GM18951 (cell line): ENCODE measurements around the gene ZBTB16.

Experiments
- POLR2A ChIP-seq: IDR thresholded peaks from 4 replicates; pipeline ENCODE4 v1.6.1; 2011; ENCODE audit warnings: mild to moderate bottlenecking; ENCODE audit not compliant: insufficient read length, insufficient read depth; ENCODE audit errors: extremely low read depth
- in situ Hi-C: fragments of 300-500 bp; cut with MboI; formaldehyde crosslinking; loops from one replicate; pipeline ENCODE4 v1.12.0; 2022; ENCODE audit warnings: low sequenced_read_pairs, mixed read lengths, inconsistent platforms; ENCODE audit not compliant: unreplicated experiment

Gene ZBTB16

DNA sequence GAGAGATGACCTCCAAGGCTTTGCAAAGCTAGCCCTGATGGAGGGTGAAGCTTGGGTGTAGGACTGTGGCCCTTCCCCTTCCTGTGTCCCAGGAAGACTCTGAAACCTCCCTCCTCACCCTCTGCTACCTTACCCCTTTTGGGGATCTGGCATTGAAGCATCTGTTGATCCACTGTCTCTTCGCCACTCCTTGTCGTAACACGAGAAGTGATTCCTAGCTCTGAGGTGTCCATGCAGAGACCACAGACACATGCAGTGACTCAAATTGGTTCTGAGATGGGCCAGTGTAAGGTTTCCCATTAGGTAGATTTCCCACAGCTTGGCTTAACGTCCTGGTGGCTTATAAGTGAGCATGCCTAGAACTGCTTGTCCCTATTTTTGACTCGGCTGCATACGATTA lies 101.4 kb downstream of the ZBTB16 start:
- in situ Hi-C loops = no loop called here
- no peak for TF ChIP-seq POLR2A

DNA sequence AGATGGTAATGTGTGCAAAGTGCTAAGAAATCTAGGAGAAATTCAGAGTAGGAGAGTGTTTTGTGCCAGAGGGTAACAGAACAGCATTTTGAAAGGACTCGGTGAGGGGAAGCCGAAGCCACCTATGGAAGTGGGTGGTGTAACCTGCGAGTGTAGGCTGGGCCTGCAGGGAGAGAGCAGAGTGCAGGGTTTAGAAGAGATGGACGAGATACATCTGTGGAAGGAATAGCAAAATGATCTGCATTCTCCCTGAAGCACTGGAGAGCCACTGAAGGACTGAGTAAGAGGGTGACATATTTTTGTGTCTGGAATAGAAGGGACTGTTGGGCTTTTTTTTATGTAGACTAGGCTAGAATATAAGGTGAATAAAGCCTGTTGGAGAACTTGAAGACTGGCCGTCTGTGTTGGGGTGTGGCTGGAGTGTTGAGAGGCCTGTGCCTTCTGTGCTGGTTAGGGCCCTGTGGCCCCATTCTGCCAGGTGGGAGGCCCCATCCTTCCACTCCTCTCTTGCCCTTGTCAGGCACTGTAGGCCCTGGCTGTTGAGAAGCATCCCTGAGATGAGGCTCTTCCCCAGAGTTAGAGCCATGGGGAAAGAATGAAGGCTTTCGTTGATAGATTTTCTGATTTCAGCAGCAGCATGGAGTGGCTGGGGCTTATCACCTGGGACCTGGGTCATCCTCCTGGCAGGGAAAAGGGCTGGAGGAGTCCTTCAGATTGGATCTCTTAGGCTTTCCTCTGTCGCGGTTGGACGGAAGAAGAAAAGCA lies 102.2 kb downstream of the ZBTB16 start:
- no peak for TF ChIP-seq POLR2A
- in situ Hi-C loops = no loop called here

DNA sequence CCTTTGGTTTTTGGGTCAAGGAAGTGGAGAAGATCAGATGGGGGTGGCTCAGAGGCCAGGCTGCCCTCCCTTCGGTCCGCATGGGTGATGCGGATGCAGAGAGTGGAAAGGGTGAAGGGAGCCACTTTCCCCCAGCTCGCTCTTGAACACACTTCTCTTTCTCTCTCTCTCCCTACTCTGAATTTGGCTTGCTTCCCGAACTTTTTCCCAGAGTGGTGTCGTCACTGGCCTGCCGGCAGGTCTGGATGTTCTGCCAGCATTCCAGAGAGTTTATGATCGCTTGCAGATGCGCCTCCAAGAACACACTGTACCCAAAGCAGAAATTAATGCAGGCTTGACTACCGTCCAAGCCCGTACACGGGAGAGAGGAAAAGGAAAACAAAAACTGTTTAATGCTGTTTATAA lies 103.2 kb downstream of the ZBTB16 start:
- in situ Hi-C loops = no loop called here
- no peak for TF ChIP-seq POLR2A

DNA sequence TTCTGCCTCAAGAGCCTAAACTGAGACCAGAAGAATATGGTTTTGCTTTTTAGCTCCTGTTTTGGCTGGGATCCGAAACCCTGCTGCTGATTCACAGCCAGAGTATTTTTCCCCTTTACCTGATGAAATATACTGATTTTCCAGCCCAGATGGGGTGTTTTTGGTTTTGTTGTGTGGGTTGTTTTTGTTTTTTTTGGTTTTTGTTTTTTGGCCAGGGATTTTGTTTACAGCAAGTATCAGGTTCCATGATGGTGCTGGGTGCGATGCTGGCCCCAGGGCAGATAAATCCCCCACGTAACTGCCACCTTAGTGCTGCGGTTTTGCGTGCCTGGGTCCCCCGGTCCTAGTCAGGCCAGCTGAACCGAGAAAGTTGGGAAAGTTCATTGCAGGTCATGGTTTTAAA lies 103.7 kb downstream of the ZBTB16 start:
- no peak for TF ChIP-seq POLR2A
- in situ Hi-C loops = no loop called here

DNA sequence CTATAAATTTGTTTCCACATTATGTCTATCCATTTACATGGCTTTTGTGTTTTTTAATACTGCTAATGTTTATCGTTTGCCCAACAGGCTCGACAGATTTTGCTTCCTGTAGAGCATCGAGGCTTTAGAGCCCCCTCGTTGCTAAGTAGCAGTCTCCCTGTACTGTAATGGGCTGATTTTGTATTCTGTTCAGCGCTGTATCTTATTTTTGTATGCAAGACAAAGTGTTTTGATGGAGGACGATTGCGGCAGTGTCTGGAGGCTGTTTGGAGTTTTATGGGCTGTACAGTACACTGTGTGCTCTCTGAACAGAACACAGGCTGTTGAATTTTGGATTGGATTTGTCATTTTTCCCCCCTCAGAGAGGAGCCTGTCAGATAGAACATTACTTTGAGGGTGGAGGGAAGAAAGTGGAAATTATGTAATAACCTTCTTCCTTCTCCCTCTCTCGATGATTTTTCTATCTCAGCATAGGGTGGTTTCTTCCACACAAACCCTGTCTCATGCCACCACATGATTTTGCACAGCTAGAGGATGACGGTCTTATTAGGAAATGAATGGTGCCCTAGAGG lies 104.4 kb downstream of the ZBTB16 start:
- no peak for TF ChIP-seq POLR2A
- in situ Hi-C loops = no loop called here

DNA sequence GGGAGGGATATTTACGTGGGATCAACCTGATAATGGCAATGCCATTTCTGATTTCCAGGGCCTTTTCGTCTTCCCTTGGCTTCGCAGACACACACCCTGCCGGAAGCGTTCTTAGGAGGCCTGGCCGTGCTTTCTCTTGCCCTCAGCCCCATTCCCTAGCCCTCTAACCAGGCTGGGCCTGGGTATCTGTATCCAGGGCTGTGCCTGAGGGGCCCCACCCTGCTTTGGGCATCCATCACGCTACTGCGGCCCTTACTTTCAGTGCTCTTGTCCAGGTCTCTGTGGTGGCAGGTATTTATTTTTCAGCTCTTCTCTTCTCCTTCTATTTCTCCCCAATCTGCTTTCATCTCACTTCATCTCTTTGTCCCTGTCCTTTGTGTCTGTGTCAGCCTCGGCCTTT lies 105.0 kb downstream of the ZBTB16 start:
- TF ChIP-seq POLR2A = no peak
- in situ Hi-C loops = no loop called here

DNA sequence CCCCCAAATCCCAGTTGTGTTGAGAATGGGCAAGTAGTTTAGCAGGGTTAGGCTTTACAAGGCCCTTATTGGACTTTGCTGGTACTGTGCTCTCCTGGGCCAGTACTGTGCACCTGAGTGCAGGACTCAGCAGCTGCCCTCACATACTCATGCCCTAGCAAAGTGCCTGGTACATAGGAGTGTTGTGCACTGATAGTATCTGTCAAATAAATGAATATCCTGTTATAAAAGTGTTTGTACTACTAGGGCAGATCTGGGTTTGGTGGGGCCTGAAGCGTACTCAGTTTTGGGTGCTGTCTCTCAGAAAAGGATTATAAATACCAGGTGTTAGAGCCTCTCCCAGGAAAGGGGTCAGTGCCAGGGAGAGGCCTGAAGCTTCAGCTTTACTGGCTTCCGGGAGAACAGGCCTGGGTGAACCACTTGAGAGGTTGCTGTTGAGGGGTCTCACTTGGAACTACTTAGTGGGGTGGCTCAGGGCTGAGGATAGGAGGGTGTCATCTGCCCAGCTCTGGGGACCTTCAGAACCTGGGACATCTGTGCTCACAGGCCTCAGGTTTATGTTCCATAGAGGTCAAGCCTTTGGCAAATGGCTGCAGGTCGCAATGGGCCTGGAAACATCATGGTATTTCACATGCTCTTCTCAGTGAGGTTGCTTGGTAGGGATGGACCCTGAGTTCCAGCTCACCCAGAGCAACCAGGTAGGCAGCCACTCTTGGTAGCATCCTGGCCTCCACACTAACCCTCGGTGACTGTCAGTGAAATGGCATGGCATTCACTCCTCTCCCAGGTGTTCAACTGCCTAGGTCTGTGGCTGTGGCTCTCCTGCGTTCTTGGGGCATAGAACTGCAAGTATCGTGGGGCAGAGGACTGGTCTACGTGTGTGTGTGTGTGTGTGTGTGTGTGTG lies 106.1 kb downstream of the ZBTB16 start:
- TF ChIP-seq POLR2A = no peak
- in situ Hi-C loops = no loop called here

DNA sequence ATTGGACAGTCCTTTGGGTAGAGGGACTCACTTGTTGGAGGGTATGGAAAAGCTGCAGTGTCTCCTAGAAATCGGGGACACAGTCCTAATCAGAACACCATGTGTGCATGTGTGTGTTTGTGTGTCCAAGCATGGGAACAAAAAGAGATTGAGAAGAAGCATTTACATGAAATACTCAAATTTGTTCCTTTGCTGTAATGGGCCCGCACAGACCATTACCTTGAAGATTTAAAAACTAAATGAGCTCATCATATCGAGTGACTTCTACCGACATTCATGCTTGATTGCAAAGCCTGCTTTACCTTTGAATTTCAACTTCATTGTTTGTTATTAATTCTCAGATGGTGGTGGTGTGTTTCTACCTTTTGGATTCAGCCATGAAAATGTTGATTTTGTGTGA lies 106.9 kb downstream of the ZBTB16 start:
- in situ Hi-C loops = no loop called here
- TF ChIP-seq POLR2A = no peak

DNA sequence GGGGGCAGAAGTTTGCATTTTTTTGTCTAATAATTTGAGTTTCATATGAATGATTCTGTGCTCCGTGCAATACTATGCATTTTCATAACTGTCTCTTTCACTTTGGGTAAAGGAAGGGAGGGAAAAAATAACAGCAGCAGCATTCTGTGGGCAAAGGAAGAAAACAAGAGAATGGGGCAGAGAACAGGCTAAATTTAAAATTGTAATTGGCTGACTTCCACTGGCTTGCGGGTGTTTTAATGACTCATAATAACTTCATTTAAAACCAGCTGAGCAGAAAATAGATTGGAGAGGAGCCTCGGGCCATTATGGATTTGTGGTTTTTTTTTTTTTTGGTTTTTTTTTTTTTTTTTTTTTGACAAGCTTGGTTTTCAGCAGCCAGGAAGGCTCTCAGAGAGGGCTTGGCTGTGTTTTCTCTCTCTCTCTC lies 107.4 kb downstream of the ZBTB16 start:
- in situ Hi-C loops = no loop called here
- no peak for TF ChIP-seq POLR2A

DNA sequence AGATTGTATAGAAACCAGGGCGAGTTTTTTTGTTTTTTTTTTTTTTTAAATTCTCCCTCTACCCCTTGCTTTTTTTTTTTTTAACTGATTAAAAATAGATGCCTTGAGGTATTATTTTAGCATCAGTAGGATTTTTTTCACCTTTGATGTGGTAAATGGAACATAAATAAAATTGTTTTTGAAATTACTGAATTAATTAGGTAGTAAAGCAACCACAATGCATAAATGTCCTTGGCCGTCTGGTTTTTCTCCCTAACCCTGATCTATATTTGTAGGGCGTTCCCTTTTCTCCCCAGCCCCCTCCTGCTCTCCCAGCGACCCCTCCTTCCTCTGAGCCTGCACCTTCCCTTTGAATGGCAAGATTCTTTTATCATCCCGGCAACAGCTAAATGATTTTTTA lies 107.8 kb downstream of the ZBTB16 start:
- in situ Hi-C loops = no loop called here
- no peak for TF ChIP-seq POLR2A

DNA sequence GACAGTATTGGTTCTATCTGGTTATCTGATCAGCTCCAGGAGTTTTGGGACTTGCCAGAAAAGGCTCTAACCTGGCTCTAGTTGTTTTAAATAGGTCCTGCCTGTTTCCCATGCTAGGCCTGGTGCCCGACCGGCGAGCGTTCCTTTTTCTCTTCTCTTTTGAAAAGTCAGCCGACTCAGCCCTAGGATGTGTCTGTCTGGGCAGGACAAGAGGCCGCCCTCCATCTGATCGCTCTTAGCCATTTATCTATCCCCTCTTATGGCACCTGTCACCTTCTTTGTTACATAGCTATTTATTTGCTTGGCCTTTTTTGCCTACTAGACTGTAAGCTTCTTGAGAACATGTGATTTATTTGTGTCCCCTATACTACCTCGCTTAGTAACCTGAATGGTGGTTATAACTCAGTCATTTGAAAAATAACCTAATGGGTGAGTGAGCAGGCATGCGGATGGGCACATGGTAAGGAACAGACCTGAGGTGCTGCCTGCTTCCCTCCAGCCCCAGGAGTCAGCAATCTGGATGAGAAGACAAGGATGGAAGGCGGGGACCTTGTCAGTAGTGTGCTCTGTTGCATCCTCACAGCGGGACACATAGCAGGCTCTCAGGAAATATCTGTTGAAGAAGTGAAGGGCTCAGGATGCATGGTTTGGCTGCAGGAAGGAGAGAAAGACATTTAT lies 108.4 kb downstream of the ZBTB16 start:
- TF ChIP-seq POLR2A = no peak
- in situ Hi-C loops = no loop called here

DNA sequence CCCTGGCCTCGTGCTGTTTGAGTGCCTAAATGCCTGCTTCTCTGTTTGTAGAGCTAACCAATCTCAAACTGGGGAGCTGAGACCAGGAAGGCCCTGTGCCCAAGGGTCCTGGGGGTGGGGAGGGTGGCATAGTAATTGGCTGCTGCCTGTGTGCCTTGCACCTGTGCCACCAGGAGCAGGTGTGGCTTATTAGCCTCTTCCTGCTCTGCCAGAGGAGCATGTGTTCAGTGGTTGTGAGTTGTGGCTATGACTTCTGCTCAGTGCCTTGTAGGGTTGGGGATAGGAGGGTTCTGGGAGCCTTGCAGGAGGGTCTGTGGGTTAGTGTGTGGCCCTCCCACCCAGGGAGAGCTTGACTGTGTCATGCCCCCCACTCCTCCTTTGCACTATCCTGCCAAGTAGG lies 109.2 kb downstream of the ZBTB16 start:
- in situ Hi-C loops = no loop called here
- TF ChIP-seq POLR2A = no peak

DNA sequence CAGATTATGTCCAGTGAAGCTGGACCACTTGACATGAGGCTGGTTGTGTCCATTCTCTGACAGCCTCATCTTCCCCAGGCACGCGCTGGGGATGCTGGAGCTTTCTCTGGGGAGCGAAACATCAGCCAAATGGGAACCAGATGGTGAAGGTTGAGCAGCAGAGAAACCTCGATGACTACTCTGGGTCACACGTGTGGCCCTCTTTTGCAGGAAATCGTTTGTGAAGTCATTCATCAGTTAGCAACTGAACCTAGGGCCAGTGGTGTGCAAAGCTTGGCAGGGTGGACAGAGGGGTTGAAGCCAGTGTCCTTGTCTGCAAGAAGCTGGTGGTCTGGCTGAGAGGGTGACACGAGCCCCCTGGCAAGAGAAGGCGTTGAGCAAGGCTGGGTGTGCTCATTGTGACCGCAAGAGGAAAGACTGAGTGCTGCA lies 109.8 kb downstream of the ZBTB16 start:
- no peak for TF ChIP-seq POLR2A
- in situ Hi-C loops = no loop called here
